ENCODE results near the gene NEDD8.
A peak's percentile ranks its signal among the peaks of the same experiment; 100 is the strongest.
"Not testable (repeated sequence)": the region's sequence is repeated elsewhere in the genome, so short reads cannot be mapped to it uniquely, and the experiment has no call there.

The NEDD8 gene

GRCh38 chr14:24222987-24223386 is 9.2 kb downstream of the NEDD8 start:
- not testable (repeated sequence) for DNase-seq (ENCODE audit: low read depth in 2 of 2)

GRCh38 chr14:24219521-24219920 is 12.6 kb downstream of the NEDD8 start:
- DNase-seq (ENCODE audit: low read depth in 2 of 2) = no peak

- DNase-seq (ENCODE audit: low read depth in 2 of 2) = no peak
These were observed 13.1 kb downstream of the NEDD8 start for GRCh38 chr14:24219080-24219479.

DNA sequence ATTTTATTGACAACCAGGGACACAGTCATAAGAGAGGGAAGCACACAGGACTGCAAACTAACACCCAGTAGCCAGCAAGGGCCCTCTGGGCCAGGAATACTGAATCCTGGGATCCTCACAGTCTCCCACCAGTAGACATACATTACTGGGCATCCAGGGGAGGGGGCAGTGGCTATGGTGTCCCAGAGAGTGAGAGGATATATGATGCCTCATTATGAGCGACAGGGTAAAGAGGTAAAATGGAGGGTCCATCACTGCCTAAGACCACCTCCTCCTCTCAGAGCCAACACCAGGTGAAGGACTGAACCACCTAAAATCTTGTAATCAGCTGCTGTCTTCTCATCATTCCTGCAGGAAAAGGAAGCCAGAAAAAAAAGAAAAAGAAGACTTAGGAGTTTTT is 15.3 kb downstream of the NEDD8 start:
- not testable (repeated sequence) for DNase-seq (ENCODE audit: low read depth in 2 of 2)

GRCh38 chr14:24216345-24216699 is 15.8 kb downstream of the NEDD8 start:
- DNase-seq (ENCODE audit: low read depth in 2 of 2) = no peak

DNA sequence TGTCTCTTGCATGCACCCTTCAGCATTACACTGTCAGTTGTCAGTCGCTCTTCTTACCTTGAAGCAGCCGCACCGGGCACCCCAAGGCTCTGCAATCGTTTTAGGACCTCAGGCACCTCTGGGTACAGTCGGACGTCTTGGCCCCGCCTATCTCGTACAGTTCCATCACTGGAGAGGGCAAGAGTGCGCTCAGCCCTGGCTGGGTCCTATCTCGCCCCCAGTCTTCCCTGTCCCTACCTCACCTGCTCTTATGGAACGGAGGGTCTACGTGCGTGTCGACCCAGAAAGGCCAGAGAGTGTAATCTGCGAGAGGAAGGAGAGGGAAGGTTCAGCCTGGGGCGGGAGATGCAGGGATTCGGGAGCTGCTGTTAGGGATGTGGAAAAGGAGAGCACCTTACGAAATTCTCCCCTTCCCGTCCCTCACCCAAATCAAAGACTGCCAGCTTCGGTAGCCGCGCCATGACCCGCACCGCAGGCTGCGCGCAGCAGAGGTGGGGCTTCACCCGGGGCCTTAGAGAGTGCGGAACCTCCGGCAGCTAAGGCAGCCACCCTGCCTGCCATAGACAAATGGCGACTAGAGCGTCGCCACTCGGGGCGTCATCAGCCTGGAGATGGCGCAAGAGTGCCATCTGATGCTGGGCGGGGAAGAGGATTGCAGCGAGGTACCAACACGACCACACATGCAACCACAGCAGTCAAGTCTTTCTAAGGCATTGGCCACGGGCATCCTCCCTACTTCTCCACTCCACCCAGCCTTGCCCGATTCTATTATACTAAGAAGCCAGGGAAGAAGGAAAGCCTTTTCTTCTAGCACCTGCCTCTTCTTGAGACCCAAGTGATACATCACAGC is 16.4 kb downstream of the NEDD8 start, which contains the start of gene MDP1:
MDP1 (minus strand) TSS at position 572 of the 850 bp plus-strand sequence; CDS start at position 461, 111 bp downstream.
- DNase-seq (ENCODE audit: low read depth in 2 of 2) = peak; percentile 68 to 77

- no peak for DNase-seq (ENCODE audit: low read depth in 2 of 2)
These were observed 18.1 kb downstream of the NEDD8 start for GRCh38 chr14:24213866-24214662.

DNA sequence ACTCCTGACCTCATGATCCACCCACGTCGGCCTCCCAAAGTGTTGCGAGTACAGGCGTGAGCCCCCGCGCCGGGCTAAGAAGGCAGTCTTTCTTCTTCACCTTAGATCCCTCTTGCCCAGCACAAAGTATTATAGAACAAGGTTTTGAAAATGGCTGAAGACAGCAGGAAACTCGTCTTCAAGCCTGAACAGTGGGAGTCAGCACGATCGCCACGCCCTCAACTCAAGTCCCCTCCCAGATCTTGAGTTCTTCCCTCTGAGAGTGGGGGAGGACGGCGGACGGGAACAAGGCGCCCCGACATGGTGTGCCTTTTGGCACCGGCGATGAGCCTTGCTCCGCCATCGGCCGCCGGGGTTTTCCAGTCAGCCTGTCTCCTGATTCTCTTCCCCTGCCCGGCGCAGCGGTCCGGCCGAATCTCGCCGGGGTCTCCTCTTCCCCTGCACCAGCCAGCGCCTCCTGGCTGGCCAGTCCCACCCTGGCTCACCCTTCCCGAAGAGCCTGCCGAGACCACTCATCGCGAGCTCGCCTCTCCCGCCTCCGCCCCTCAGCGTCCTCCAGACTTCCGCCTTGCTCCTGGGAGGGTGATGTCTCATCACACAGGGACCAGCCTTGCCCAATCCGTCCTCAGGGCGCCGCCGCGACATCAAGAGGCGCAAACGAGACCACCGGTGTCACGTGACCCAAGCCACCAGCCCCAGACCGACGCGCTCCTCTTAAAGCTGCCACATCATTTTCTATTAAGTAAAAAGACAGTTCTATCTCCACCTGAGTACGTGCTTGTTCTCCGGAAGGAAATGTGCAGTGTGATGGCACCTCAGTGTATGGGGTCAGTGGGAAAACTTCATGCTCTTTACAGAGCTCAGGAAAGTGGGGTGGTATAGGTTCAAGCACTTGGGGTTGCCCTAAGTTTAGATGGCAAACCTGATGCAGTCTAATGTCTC is 19.0 kb downstream of the NEDD8 start, which contains the start of gene CHMP4A:
CHMP4A (minus strand) TSS at position 565 of the 942 bp plus-strand sequence; CDS start at position 516, 49 bp downstream.
- DNase-seq (ENCODE audit: low read depth in 2 of 2) = peak; percentile 92 to 95

- no peak for DNase-seq (ENCODE audit: low read depth in 2 of 2)
These were observed 20.9 kb downstream of the NEDD8 start for GRCh38 chr14:24211311-24211710.

DNA sequence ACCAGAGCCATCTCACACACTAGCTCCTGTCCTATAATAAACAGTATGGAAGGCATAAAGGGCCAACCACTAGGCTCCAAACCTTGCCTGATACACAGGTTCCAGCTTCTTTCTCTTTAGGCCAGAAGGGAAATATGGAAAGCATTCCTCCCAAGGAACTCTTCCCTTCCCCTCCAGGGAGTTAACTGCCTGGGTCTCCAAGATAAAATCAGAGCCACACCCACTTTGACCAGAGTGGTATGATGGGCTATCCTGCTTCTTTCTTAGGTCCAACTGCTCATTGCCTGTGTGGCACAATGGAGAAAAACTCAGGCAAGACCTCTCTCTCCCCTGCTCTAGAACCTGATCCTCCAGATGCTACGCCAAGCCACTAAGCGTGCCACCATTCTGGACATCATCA is 24.5 kb downstream of the NEDD8 start:
- DNase-seq (ENCODE audit: low read depth in 2 of 2) = no peak

DNA sequence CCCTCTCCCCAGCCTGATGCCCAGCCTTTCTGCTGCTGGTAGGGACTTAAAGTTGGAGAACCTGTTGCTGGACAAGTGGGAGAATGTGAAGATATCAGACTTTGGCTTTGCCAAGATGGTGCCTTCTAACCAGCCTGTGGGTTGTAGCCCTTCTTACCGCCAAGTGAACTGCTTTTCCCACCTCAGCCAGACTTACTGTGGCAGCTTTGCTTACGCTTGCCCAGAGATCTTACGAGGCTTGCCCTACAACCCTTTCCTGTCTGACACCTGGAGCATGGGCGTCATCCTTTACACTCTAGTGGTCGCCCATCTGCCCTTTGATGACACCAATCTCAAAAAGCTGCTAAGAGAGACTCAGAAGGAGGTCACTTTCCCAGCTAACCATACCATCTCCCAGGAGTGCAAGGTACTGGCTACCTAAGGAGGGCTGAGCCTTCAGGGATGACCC is 25.0 kb downstream of the NEDD8 start:
- no peak for DNase-seq (ENCODE audit: low read depth in 2 of 2)

DNA sequence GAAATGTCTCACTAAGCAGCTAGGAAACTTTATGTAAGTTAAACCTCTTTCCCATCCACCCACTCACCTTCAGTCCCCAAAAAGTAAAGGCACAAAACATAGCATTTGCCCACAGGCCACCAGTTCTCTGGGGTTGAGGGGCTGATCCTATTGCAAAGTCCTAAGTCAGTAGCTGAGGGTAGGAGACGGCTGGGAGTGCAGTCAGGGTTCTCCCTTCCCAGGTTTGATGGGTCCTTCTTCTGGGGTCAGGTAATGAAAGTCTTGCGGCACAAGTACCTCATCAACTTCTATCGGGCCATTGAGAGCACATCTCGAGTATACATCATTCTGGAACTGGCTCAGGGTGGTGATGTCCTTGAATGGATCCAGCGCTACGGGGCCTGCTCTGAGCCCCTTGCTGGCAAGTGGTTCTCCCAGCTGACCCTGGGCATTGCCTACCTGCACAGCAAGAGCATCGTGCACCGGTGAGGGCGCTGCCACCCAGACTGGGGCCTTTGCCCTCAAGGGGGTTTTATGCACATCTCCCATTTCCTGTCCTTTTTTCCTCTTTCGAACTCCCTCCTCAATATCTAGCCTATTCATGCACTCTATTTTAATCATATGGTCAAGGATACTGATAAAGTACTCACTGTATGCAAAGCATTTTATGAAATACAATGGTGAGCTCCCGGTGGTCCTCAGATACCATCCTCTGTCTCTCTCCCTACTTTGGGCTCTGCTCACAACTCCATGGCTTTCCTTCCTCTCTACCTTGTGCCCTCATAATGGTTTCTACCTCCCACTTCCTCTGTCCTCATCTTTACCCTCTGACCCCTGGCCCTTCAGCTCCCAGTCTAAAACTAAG is 25.7 kb downstream of the NEDD8 start:
- no peak for DNase-seq (ENCODE audit: low read depth in 2 of 2)

GRCh38 chr14:24204163-24205146 is 27.7 kb downstream of the NEDD8 start:
- DNase-seq (ENCODE audit: low read depth in 2 of 2) = no peak

GRCh38 chr14:24203249-24203886 is 28.8 kb downstream of the NEDD8 start:
- DNase-seq (ENCODE audit: low read depth in 2 of 2) = not testable (repeated sequence)

GRCh38 chr14:24202538-24202937 is 29.6 kb downstream of the NEDD8 start:
- DNase-seq (ENCODE audit: low read depth in 2 of 2) = not testable (repeated sequence)

- DNase-seq (ENCODE audit: low read depth in 2 of 2) = no peak
These were observed 33.2 kb downstream of the NEDD8 start for GRCh38 chr14:24198814-24199524.

DNA sequence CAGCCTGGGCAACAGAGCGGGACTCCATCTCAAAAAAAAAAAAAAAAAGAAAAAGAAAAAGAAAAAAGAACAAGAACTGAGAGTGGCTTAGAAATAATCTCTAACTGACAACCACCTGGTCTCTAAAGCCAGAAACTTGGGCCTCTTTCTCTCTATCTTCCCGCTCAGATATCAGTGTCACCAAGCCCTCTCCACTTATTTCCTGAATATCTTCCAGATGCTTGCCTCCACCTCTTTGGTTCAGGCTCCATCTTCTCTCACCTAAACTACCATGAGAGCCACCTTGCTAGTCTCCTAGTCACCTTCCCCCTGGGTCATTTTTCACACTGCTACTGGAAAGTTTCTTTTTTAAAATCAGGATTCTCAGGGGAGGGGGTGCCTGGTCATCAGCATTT is 35.1 kb downstream of the NEDD8 start:
- DNase-seq (ENCODE audit: low read depth in 2 of 2) = no peak

Data from stimulated activated CD4-positive, alpha-beta T cell treated with anti-CD3 and anti-CD28 coated beads, Interleukin-12 subunit alpha, Interleukin-12 subunit beta, amount 100 ng/mL, for 24 hours (primary cell).